Mucosa of descending colon (tissue), 3 donors: Measurements from ENCODE around the gene CELF4. TPM values are rescaled to one million over a fixed set of nuclear protein-coding genes. Genes with fewer than 3 reads are reported as not detected.
"Not testable (repeated sequence)": the region's sequence is repeated elsewhere in the genome, so short reads cannot be mapped to it uniquely, and the experiment has no call there.

ENCODE experiments used
- ATAC-seq: fragments of 200-7000 bp; cut with Tn5 transposase; one replicate; pipeline ENCODE4 v1.9.1; 2020; ENCODE audit warnings: mild to moderate bottlenecking, moderate library complexity
- DNase-seq, 3 donors: peaks; one replicate each; pipeline ENCODE4 v3.0.0-alpha.2; 2020
- H3K36me3 ChIP-seq: fragments of 200-600 bp; one replicate; pipeline ENCODE4 v1.8.0; 2021; ENCODE audit warnings: low read depth, mild to moderate bottlenecking
- H3K4me1 ChIP-seq: fragments of 200-600 bp; one replicate; pipeline ENCODE4 v1.8.0; 2021; ENCODE audit warnings: low read depth, mild to moderate bottlenecking
- H3K4me3 ChIP-seq: fragments of 200-600 bp; one replicate; pipeline ENCODE4 v1.8.0; 2021; ENCODE audit warnings: mild to moderate bottlenecking
- H3K9me3 ChIP-seq: fragments of 200-600 bp; one replicate; pipeline ENCODE4 v1.8.0; 2021; ENCODE audit warnings: mild to moderate bottlenecking
- CTCF ChIP-seq: fragments of 200-600 bp; IDR thresholded peaks from one replicate; pipeline ENCODE4 v1.8.0; 2022; ENCODE audit warnings: antibody characterized with exemption, mild to moderate bottlenecking
- intact Hi-C, 2 donors: fragments of 100-400 bp; cut with DNase I in 1 of 2; cut with micrococcal nuclease in 1 of 2; formaldehyde crosslinking; loops; one replicate each; pipeline versions ENCODE4 v1.11.0 to v1.11.1; 2022; cut with DNase I, micrococcal nuclease
- total RNA-seq, 3 donors: library from RNA; stranded (reverse); fragmentation: NEBNext Ultra II Directional in 2 of 3; extraction: Animal tissue kit (Norgen Biotek cat#: 25700) in 2 of 3; gene quantifications; one replicate each; pipeline versions ENCODE4 v1.2.1 to v1.2.4, GENCODE V29; 2021 to 2023
- donor health status: DM: no; HTN: no; CAD: no; lungs with moderate emphysema.
- donor health status: DM: no; HTN: no; CAD: no.
- donor health status: DM: no; HTN: yes; CAD: no.

The CELF4 gene
- total RNA-seq, 3 donors from 2014 or later, result 0.32 to 4.4 (median 0.72) TPM

GRCh38 chr18:37464257-37464656, 101.3 kb downstream of the CELF4 start:
- DNase-seq (no peak), ATAC-seq (no peak)
- Histone ChIP-seq H3K4me3 (no peak overlapping the region), H3K9me3 (no peaks in the 10 kb centered on the region), H3K36me3 (no peaks in the 10 kb centered on the region), H3K4me1 (no peaks in the 10 kb centered on the region)
- intact Hi-C loops, result no loop called here
- TF ChIP-seq CTCF, result no peak

GRCh38 chr18:37461329-37461728, 104.3 kb downstream of the CELF4 start:
- DNase-seq, H3K4me3 ChIP-seq, H3K4me1 ChIP-seq, H3K36me3 ChIP-seq, intact Hi-C loops, ATAC-seq, H3K9me3 ChIP-seq: not testable (repeated sequence)

- DNase-seq (no peak), ATAC-seq (no peak)
- Histone ChIP-seq H3K4me3 (no peak overlapping the region), H3K4me1 (no peaks in the 10 kb centered on the region), H3K36me3 (no peaks in the 10 kb centered on the region), H3K9me3 (no peaks in the 10 kb centered on the region)
- no peak for TF ChIP-seq CTCF
- intact Hi-C loops, result no loop called here
These were observed 105.0 kb downstream of the CELF4 start for GRCh38 chr18:37460604-37461003.

GRCh38 chr18:37458697-37459096, 106.9 kb downstream of the CELF4 start:
- TF ChIP-seq CTCF, result no peak
- no peaks in the 10 kb centered on the region for H3K36me3 ChIP-seq
- intact Hi-C loops, result no loop called here
- no peaks in the 10 kb centered on the region for H3K4me1 ChIP-seq
- no peak for ATAC-seq
- no peaks in the 10 kb centered on the region for H3K9me3 ChIP-seq
- DNase-seq, result no peak
- H3K4me3 ChIP-seq, result no peak overlapping the region

- intact Hi-C loops, result no loop called here
- no peak for TF ChIP-seq CTCF
- DNase-seq (no peak), ATAC-seq (no peak)
- H3K4me3 ChIP-seq, result no peak overlapping the region
- H3K36me3 ChIP-seq, result no peaks in the 10 kb centered on the region
- H3K9me3 ChIP-seq, result no peaks in the 10 kb centered on the region
- no peaks in the 10 kb centered on the region for H3K4me1 ChIP-seq
These were observed 107.8 kb downstream of the CELF4 start for GRCh38 chr18:37457753-37458152.

GRCh38 chr18:37457341-37457740, 108.3 kb downstream of the CELF4 start:
- H3K36me3 ChIP-seq, result no peaks in the 10 kb centered on the region
- TF ChIP-seq CTCF, result no peak
- no peak for ATAC-seq
- no peak overlapping the region for H3K4me3 ChIP-seq
- no peak for DNase-seq
- intact Hi-C loops, result no loop called here
- H3K9me3 ChIP-seq, result no peaks in the 10 kb centered on the region
- H3K4me1 ChIP-seq, result no peaks in the 10 kb centered on the region
